Liver (tissue), 9 donors: Measurements from ENCODE around the gene PTTG1IP. TPM values are rescaled to one million over a fixed set of nuclear protein-coding genes. Genes with fewer than 3 reads are reported as not detected.

Experiments
- DNase-seq: peaks from one replicate; pipeline ENCODE4 v3.0.0-alpha.2; 2017; ENCODE audit warnings: low spot score
- H3K27ac ChIP-seq, 2 donors: one replicate each; pipeline ENCODE4 v1.7.0; 2013; ENCODE audit warnings: inconsistent platforms in 2 of 2, low read length in 2 of 2, control low read depth in 1 of 2, low read depth in 1 of 2, mild to moderate bottlenecking in 1 of 2
- H3K27me3 ChIP-seq, 4 donors: one replicate each; pipeline versions ENCODE4 v1.6.1 to v1.7.0; 2013; ENCODE audit warnings: low read length in 3 of 4, inconsistent platforms in 1 of 4, mild to moderate bottlenecking in 1 of 4, moderate library complexity in 1 of 4; ENCODE audit not compliant: control insufficient read depth in 4 of 4, insufficient read depth in 4 of 4
- H3K36me3 ChIP-seq, 4 donors: one replicate each; pipeline versions ENCODE4 v1.6.1 to v1.7.0; 2013; ENCODE audit warnings: low read length in 3 of 4, mild to moderate bottlenecking in 3 of 4, low read depth in 1 of 4, moderate library complexity in 1 of 4; ENCODE audit not compliant: control insufficient read depth in 4 of 4, insufficient read depth in 3 of 4
- H3K4me1 ChIP-seq, 4 donors: one replicate each; pipeline versions ENCODE4 v1.6.1 to v1.7.0; 2013; ENCODE audit warnings: low read length in 3 of 4, mild to moderate bottlenecking in 3 of 4, moderate library complexity in 1 of 4; ENCODE audit not compliant: control insufficient read depth in 4 of 4, insufficient read depth in 4 of 4
- H3K4me3 ChIP-seq, 3 donors: one replicate each; pipeline versions ENCODE4 v1.6.1 to v1.7.0; 2013; ENCODE audit warnings: low read length in 3 of 3, control low read depth in 1 of 3, low read depth in 1 of 3, mild to moderate bottlenecking in 1 of 3
- H3K9ac ChIP-seq, 2 donors: one replicate each; pipeline ENCODE4 v1.7.0; 2013; ENCODE audit warnings: low read length in 2 of 2, mild to moderate bottlenecking in 2 of 2, moderate library complexity in 2 of 2, control low read depth in 1 of 2, low read depth in 1 of 2
- H3K9me3 ChIP-seq, 4 donors: one replicate each; pipeline versions ENCODE4 v1.6.1 to v1.7.0; 2013; ENCODE audit warnings: low read length in 3 of 4; ENCODE audit not compliant: control insufficient read depth in 4 of 4
- ATF3 ChIP-seq: IDR thresholded peaks from 2 replicates; pipeline ENCODE4 v1.6.1; 2016; ENCODE audit warnings: antibody characterized with exemption
- CTCF ChIP-seq: fragments of 150-350 bp; IDR thresholded peaks from 2 replicates; pipeline ENCODE4 v1.5.1; 2017; ENCODE audit warnings: improper control_type of control experiment, low read depth, low read length; ENCODE audit not compliant: missing input control
- EGR1 ChIP-seq, 2 donors: IDR thresholded peaks; 2 replicates each; pipeline ENCODE4 v1.6.1; 2016 to 2018; ENCODE audit warnings: antibody characterized with exemption in 2 of 2, low read depth in 2 of 2
- FOXA1 ChIP-seq: IDR thresholded peaks from 2 replicates; pipeline ENCODE4 v1.6.1; 2016; ENCODE audit warnings: antibody characterized with exemption
- FOXA2 ChIP-seq: IDR thresholded peaks from 2 replicates; pipeline ENCODE4 v1.6.1; 2016; ENCODE audit warnings: antibody characterized with exemption
- GABPA ChIP-seq, 2 donors: IDR thresholded peaks in 1 of 2; conservative IDR thresholded peaks in 1 of 2; 2 replicates each; pipeline ENCODE4 v1.6.1; 2016; ENCODE audit warnings: antibody characterized with exemption in 2 of 2, mild to moderate bottlenecking in 1 of 2, moderate library complexity in 1 of 2
- HNF4A ChIP-seq, 2 donors: conservative IDR thresholded peaks; 2 replicates each; pipeline ENCODE4 v1.6.1; 2016; ENCODE audit warnings: antibody characterized with exemption in 2 of 2, mild to moderate bottlenecking in 2 of 2
- HNF4G ChIP-seq: IDR thresholded peaks from 2 replicates; pipeline ENCODE4 v1.6.1; 2016; ENCODE audit warnings: antibody characterized with exemption
- JUND ChIP-seq, 2 donors: IDR thresholded peaks; 2 replicates each; pipeline ENCODE4 v1.6.1; 2016; ENCODE audit warnings: antibody characterized with exemption in 2 of 2
- MAX ChIP-seq: IDR thresholded peaks from 2 replicates; pipeline ENCODE4 v1.6.1; 2016; ENCODE audit warnings: antibody characterized with exemption
- NR2F2 ChIP-seq: IDR thresholded peaks from 2 replicates; pipeline ENCODE4 v1.6.1; 2016; ENCODE audit warnings: antibody characterized with exemption
- RAD21 ChIP-seq, 2 donors: IDR thresholded peaks; 2 replicates each; pipeline ENCODE4 v1.6.1; 2016; ENCODE audit warnings: antibody characterized with exemption in 2 of 2, mild to moderate bottlenecking in 2 of 2
- REST ChIP-seq: IDR thresholded peaks from 2 replicates; pipeline ENCODE4 v1.6.1; 2016; ENCODE audit warnings: antibody characterized with exemption, mild to moderate bottlenecking
- RXRA ChIP-seq, 2 donors: IDR thresholded peaks; 2 replicates each; pipeline ENCODE4 v1.6.1; 2017 to 2018; ENCODE audit warnings: antibody characterized with exemption in 2 of 2, mild to moderate bottlenecking in 1 of 2
- SP1 ChIP-seq: IDR thresholded peaks from 2 replicates; pipeline ENCODE4 v1.6.1; 2018; ENCODE audit warnings: antibody characterized with exemption, mild to moderate bottlenecking
- TAF1 ChIP-seq: conservative IDR thresholded peaks from 2 replicates; pipeline ENCODE4 v1.6.1; 2016; ENCODE audit warnings: antibody characterized with exemption, mild to moderate bottlenecking
- YY1 ChIP-seq: IDR thresholded peaks from 2 replicates; pipeline ENCODE4 v1.6.1; 2016; ENCODE audit warnings: antibody characterized with exemption, mild to moderate bottlenecking
- ZBTB33 ChIP-seq: IDR thresholded peaks from 2 replicates; pipeline ENCODE4 v1.6.1; 2016; ENCODE audit warnings: antibody characterized with exemption
- WGBS: extraction: QIAGEN DNeasy Blood & Tissue Kit; methylation state at CpG from one replicate; pipeline ENCODE4 v1.1.7; 2013; 5-methylcytosine and 5-hydroxymethylcytosine counted together
- polyA plus RNA-seq, 2 donors: library from polyadenylated mRNA; stranded (reverse) in 1 of 2; unstranded in 1 of 2; fragments of 200-250 nt in 1 of 2; fragments of >200 nt in 1 of 2; fragmentation: Nextera tagmentation in 1 of 2; extraction: Ambion mirVana in 1 of 2; gene quantifications; one replicate each; pipeline versions ENCODE4 v1.2.1 to v1.2.3, GENCODE V29; 2013 to 2015
- total RNA-seq, 2 donors: library from RNA; depleted of rRNA; stranded (reverse); fragments of >200 nt; gene quantifications; one replicate each; pipeline ENCODE4 v1.2.3, GENCODE V29; 2014
- donor health status: healthy.
- donor health status: healthy.
- donor health status: healthy.
- donor health status: healthy.
- donor health status: healthy.

The PTTG1IP gene
- total and polyA plus RNA-seq, 4 donors, result 62.0 to 94.0 (median 79.8) TPM

- no peaks in the 10 kb centered on the region for H3K4me1 ChIP-seq
- no peak for DNase-seq
Observed at GRCh38 chr21:44899768-44900558, 26.5 kb upstream of the PTTG1IP start.

More at GRCh38 chr21:44899768-44900558, 26.5 kb upstream of the PTTG1IP start:
- no peak for TF ChIP-seq CTCF
- no peak for TF ChIP-seq RAD21 (IDR thresholded peaks at IDR 0.05)
- TF ChIP-seq REST, result no peak
- no peak for TF ChIP-seq EGR1 (IDR thresholded peaks at IDR 0.05; ENCODE audit: low read depth in 2 of 2)
- no peak for TF ChIP-seq HNF4A (conservative IDR thresholded peaks at IDR 0.05)
- no peak for TF ChIP-seq FOXA2
- TF ChIP-seq SP1, result no peak
- no peak for TF ChIP-seq ATF3
- no peak for TF ChIP-seq RXRA (IDR thresholded peaks at IDR 0.05)
- TF ChIP-seq GABPA (IDR thresholded peaks at IDR 0.05 in 1 of 2, conservative IDR thresholded peaks at IDR 0.05 in 1 of 2), result no peak
- no peak for TF ChIP-seq FOXA1
- TF ChIP-seq TAF1, result no peak
- no peak for TF ChIP-seq JUND (IDR thresholded peaks at IDR 0.05)
- TF ChIP-seq ZBTB33, result no peak
- TF ChIP-seq MAX, result no peak
- no peak for TF ChIP-seq YY1
- TF ChIP-seq HNF4G, result no peak
- TF ChIP-seq NR2F2, result no peak
- Histone ChIP-seq H3K9me3 (no peaks in the 10 kb centered on the region), H3K27me3 (no peaks in the 10 kb centered on the region), H3K27ac (no peak overlapping the region), H3K9ac (no peak overlapping the region), H3K4me3 (no peak overlapping the region), H3K36me3 (peaks cover 0 to 11% (median 0%) of the 10 kb centered on the region in 4 donors)
- WGBS, result 93% methylated on average over 37 of the region's 37 CpGs
